ENCODE results near the gene GNRH2.
"Not testable (repeated sequence)": the region's sequence is repeated elsewhere in the genome, so short reads cannot be mapped to it uniquely, and the experiment has no call there.

GNRH2 gene

DNA sequence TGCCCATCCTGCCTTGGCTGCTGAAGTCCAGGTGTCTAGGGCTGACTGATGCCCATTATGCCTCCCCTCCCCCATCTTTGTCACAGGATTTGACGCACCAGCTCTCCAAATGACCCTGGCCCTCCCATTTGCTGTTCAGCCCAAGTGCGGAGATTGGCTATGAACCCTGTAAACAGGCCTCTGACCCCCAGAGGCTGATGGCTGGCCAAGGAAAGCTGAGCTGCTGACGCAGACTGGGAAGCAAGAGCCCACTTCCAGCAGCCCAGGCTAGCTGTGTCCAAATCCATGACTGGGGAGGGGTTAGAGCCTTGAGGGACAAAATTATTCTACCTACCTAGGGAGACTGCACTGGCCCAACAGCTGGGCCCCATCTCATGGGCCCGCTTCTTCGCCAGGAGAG lies 797 bp upstream of the GNRH2 start:
- DNase-seq = no peak

DNA sequence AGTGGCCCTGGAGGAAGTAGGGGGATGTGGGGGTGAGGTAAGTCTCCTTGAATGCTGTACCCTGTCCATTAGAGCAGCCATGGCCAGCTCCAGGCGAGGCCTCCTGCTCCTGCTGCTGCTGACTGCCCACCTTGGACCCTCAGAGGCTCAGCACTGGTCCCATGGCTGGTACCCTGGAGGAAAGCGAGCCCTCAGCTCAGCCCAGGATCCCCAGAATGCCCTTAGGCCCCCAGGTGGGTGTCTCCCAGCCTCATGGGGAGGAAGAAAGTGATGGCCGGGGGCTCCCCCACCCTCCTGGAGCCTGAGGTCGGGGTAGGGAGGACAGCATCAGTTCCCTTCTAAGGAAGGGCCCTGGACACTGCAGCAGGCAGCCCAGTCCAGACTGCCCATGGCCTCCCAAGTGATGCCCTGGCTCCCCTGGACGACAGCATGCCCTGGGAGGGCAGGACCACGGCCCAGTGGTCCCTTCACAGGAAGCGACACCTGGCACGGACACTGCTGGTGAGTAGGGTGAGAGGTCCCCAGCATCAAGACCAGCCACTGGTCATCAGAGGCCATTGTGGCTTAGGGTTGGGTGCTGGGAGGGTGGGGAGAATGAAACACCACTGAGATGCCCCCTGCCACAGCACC lies 1.0 kb downstream of the GNRH2 start:
- DNase-seq = no peak

DNA sequence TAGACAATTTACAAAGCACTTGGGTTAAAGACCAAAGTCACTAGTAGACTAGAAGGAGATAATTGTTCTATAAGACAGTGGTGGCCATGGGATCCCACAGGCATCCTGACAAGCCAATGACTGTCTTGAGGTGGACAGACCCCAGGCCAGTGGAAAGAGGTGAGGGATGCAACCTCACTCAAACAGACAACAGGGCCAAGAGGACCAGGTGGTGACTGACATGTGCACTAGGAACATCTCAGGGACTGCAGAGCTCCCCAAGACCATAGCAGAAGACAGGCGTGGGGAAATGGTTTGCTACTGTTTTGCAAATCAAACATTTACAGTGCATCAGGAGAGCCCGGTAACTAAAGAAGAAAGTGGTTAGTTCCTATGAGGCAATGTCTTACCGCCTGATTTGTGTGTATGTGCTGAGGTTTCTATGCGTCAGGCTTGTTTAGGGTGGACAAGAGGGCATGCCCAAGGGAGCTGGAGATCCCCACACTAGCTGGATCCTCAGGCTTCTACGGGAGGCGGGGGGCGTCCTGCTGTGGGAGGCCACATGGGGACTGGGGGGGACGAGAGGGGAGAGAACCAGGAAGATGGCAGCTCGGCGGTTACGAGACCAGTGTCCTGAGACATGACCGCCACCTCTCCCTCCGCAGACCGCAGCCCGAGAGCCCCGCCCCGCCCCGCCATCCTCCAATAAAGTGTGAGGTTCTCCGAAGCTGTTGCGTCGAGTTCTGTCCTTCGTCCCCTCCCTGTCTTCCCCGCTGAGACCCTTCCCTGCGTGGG lies 1.8 kb downstream of the GNRH2 start:
- peak; percentile 21 for DNase-seq

DNA sequence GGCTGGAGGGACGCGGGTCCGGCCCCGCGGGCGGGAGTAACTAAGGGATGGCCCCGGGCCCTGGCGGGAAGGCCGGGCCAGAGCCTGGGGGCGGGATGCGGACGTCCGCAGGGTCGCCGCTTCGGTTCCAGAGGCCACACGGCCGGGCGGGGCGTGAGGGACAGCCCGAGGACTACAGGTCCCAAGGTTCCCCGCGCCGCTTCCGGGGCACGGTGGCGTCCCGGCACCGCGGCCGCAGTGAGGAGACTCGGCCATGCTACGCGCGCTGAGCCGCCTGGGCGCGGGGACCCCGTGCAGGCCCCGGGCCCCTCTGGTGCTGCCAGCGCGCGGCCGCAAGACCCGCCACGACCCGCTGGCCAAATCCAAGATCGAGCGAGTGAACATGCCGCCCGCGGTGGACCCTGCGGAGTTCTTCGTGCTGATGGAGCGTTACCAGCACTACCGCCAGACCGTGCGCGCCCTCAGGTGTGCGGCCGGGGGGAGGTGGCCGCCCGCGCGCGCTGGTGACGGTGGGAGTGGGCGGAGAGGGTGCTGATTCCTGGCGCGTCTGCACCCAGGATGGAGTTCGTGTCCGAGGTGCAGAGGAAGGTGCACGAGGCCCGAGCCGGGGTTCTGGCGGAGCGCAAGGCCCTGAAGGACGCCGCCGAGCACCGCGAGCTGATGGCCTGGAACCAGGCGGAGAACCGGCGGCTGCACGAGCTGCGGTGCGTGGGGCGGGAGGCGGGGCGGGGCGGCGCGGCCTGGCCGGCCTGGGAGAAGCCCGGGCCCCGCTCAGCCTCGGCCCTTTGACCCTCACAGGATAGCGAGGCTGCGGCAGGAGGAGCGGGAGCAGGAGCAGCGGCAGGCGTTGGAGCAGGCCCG lies 2.6 kb downstream of the GNRH2 start, which contains the start of gene MRPS26:
TSS of gene MRPS26 (plus strand) at position 237 of the 861 bp plus-strand sequence. CDS start at position 254, 17 bp downstream.
- peak; percentile 71 for DNase-seq

DNA sequence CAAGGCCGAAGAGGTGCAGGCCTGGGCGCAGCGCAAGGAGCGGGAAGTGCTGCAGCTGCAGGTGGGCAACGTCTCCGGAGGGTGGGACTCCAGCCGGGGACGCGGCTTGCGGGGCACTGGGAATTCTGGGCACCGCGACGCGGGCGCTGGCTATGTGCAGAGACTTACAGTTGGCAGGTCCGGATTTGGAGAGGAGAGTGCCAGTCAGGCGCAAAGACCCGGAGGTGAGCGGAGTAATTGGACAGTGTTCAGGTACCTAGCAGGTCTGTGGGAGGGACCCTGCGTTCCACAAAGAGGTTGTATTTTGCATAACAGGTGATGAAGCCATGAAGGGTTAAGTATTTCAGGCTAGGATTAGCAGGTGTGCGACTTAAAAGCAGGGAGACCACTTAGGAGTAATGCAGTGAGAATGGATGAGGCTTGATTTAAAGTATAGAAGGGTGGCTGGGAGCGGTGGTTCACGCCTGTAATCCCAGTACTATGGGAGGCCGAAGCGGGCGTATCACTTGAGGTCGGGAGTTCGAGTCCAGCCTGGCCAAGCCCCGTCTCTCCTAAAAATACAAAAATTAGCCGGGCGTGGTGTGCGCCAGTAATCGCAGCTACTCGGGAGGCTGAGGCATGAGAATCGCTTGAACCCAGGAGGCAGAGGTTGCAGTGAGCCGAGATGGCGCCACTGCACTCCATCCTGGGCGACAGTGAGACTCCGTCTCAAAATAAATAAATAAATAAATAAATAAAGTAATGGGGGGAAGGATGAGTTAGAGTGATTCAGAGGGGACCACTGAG lies 3.4 kb downstream of the GNRH2 start:
- DNase-seq = no peak

DNA sequence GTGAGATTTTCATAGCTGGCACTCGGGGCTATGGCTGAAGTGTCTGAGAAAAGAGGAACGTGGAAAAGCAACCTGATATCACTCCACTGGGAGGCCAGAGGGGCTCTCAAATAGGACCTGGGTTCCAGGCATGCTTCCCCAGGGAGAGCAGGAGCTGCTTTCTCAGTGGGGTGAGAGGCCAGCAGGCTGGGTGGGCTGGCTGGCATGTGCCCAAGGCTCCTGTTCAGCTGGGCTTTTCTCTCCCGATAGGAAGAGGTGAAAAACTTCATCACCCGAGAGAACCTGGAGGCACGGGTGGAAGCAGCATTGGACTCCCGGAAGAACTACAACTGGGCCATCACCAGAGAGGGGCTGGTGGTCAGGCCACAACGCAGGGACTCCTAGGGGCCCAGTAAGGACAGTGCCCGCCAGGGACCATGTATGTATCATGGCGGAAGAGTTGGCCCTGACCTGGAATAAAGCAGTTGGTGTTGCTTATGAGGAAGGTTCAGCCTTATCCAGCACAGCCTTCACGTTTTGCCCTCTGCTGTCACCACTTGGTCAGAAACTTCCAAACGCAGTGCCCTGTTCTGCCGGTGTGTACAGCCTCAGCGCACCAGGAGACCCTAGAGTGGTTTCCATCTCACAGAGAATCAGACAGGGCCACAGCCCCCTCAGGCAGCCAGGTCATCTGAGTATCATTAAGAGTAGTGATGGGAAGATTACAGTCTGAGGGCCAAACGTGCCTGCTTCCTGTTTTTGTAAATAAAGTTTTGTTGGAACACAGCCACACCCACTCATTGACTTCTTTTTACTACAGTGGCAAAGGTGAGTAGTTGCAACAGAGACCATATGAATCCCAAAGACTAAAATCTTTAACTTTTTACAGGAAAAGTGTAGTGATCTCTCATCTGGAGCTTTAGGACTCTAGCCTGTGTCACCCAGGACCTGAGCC lies 4.3 kb downstream of the GNRH2 start:
- DNase-seq = no peak

DNA sequence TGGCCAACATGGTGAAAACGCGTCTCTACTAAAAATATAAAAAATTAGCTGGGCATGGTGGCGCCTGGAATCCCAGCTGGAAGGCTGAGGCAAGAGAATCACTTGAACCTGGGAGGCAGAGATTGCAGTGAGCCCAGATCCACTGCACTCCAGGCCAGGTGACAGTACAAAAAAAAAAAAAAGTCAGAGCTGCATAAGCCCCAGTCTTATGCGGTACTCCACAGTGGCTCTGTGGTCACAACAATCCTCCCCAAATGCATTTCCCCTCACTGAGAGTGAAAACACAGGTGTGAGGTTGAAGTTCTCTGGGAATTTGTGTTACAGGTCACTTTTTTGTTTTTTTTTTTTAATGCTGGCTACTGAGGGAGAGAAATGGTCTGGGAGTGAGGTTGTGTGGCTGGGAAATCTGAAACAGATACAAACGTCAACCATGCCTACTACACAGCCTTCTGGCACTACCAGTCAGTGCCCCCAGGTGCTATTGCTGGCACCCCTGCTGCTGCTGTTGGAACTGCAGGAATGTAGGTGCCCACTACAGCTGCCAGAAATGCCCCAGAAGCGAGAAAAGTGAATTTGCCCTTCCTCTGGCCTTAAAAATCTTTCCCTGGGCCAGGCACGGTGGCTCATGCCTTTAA lies 8.1 kb downstream of the GNRH2 start:
- DNase-seq = no peak

DNA sequence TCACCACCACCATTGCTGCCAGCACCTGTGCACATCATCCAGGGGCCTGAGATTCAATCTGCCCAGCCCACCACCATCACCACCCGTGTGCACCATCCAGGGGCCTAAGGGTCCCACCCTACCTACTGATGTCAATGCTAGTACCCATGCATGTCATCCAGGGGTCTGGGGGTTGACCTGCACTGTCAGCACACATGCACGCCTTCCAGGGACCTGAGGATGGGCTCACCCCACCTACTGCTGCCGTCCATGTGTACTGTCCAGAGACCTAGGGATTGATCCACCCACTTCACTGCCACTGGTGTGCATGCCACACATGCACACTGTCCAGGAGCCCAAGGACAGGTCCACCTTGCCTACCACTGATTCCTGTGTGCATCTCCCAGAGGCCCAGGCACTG lies 16.1 kb downstream of the GNRH2 start:
- DNase-seq = no peak

DNA sequence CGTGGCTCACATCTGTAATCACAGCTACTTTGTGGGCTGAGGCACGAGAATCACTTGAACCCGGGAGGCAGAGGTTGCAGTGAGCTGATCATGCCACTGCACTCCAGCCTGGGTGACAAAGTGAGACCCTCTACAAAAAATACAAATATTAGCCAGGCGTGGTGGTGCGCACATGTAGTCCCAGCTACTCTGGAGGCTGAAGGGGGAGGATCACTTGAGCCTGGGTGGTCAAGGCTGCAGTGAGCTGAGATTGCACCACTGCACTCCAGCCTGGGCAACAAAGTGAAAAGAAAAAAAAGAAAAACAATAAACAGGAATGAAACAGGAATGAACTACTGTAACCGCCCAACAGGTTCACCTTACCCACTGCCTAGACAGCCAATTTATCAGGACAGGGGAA lies 20.7 kb downstream of the GNRH2 start:
- DNase-seq = not testable (repeated sequence)

DNA sequence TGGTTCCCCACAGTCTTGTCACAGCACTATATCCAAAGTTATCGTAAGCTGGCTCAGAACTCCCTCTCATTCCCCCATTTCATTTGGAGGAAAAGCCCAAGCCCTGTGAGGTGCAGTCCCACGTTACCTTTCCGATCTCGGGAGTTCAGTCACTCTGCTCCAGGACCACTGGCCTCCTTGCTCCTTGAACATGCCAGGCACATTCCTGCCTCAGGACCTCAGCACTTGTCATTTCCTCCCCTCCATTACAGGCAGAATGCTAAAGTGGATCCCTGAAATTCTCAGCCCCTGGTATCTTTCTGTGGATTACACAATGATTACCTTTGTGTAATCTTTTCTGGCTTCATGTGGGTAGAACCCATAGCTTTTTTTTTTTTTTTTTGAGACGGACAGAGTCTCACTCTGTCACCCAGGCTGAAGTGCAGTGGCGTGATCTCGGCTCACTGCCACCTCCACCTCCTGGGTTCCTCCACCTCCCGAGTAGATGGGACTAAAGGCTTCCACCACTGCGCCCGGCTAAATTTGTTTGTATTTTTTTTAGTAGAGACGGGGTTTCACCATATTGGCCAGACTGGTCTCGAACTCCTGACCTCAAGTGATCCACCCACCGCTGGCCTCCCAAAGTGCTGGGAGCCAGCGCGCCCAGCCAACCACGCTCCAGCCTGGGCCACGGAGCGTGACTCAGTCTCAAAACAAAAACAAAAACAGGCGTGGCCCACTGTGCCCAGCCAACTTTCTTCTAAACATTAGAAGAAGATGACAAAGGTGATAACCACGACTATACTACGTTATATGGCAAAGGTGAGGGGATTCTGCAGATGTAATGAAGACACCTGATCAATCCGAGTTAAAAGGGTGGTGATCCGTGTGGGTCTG lies 24.0 kb downstream of the GNRH2 start:
- DNase-seq = no peak

DNA sequence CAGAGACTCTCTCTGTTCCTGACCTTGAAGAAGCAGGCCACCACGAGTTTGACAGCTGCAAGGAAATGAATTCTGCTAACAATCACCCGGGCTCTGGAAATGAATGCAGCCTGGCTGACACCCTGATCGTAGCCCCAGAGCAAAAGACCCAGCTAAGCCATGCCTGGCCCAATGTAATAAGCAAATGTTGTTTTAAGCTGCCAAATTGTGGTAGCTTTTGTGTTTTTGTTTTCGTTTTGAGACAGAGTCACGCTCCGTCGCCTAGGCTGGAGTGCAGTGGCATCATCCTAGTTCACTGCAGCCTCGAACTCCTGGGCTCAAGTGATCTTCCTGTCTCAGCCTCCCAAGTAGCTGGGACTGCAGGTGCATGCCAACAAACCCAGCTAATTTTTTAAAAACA lies 24.7 kb downstream of the GNRH2 start:
- DNase-seq = no peak

DNA sequence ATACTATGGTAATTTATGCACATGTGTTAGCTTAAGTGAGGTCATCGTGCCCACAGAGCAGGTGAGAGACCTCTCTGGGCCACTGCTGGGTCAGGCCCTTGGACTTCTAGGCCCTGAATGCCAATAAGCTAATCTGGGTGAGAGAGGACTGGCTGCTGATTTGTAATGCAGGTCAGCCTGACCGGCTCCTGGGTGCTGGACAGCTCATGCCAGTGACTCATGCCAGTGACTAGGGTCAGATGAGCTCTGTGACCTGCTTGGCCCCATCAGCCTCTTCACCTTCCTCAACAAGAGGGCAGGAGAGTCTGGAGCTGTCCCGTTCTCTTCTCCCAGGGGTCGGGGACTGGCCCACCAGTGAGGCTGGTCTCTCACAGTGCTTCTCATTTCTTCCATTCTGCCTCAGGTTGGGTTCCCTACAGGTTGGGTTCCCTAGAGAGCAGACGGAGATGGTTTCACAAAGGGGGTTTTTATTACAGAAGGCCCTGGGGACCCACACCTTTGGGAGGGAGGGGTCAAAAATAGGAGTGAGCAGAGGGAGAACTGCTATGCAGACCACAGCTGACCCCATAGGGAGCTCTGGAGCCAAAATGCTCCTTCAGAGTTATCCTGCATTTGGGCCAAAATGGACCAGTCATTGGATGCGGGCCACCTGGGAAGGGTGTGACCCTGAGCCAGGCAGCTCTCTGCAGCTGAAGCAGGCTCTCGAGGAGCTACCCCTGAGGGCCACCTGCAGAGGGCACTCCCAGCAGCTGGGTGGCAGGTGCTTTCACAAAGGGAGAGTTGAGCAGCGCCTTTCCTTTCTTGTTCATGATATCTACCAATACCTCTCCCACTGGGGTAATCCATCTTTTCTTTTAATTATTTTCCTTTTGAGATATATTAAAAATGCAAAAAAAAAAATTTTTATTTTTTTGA lies 25.8 kb downstream of the GNRH2 start:
- DNase-seq = no peak

DNA sequence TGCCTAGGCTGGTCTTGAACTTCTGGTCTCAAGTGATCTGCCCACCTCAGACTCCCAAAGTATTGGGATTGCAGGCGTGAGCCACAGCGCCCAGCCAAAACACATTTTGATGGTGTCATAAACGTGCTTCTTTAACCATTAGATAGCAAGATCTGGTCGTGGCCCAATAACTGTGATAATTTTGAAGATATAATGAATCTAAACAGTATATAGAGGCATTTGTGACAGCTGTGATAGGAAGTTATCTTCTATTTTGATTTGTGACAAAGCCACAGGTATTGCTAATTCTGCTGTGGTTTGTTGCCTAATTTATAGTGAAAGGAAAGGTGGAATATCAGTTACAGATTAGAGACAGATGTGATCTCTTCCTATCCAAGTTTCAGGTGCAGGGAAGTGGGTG lies 27.3 kb downstream of the GNRH2 start:
- no peak for DNase-seq

DNA sequence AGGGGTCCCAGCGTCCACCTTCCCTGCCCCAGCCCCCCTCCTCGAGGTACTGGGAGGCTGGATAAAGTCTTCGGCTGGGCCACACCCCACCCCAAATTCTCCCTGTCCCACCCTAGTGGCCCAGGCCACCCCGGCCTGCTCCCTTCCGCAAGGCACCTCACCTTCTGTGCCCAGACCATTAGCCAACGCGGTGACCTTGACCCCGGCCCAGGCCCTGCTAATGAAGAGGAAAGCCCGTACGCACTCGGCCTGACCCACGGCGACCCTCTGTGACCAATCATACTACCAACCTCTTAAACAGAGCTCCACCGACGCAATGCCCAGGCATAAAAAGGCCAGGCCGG lies 27.8 kb downstream of the GNRH2 start:
- no peak for DNase-seq

DNA sequence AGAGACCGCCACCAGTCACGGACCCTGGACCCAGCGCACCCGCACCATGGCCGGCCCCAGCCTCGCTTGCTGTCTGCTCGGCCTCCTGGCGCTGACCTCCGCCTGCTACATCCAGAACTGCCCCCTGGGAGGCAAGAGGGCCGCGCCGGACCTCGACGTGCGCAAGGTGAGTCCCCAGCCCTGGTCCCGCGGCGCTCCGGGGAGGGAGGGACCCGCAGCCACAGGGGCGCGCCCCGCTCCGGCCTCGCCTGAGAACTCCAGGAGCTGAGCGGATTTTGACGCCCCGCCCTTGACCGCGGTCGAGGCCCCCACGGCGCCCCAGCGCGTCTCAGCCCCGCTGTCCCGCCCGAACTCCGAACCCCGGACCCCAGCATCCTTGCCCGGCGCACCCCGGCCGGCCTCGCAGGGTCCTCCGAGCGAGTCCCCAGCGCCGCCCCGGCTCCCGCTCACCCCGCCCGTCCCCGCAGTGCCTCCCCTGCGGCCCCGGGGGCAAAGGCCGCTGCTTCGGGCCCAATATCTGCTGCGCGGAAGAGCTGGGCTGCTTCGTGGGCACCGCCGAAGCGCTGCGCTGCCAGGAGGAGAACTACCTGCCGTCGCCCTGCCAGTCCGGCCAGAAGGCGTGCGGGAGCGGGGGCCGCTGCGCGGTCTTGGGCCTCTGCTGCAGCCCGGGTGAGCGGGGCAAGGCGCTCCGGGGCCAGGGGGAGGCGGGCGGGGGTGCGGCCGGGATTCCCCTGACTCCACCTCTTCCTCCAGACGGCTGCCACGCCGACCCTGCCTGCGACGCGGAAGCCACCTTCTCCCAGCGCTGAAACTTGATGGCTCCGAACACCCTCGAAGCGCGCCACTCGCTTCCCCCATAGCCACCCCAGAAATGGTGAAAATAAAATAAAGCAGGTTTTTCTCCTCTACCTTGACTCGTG lies 28.4 kb downstream of the GNRH2 start, which contains the start of gene OXT:
TSS of gene OXT (plus strand) at position 11 of the 920 bp plus-strand sequence. CDS start at position 47, 36 bp downstream.
- peak; percentile 70 for DNase-seq

DNA sequence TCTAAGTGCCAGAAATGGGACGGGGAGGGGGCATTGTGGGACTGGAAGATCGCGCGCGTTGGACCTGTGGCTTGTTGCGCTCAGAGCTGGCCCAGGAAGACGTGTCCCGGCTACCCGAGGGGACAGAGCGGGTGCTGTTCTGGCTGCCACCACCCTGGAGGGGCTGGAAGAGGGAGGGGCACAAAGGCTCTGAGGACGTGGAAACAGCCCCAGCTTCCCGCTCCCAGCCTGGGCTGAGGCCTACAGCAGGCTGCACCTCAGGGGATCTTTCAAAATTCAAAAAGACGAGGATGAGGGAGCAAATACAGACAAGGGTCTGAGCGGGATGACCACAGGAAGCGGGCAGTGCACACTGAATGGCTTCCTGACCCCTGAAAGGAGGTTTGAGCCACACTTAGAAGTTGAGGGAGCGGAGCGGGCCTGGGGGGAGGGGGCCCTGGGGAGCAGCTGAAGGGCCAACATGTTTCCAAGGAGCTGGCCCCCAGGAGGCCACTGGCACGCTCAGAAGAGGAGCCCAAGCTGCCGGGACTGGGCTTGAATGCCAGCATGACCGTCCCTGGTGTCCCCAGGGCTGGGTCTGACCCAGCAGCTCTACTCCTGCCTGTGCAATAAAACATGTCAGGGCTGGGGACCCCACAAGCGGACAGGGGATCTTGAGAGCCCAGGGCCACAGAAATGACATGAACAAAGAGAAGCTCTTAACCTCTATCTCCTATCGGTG lies 29.3 kb downstream of the GNRH2 start:
- DNase-seq = no peak

DNA sequence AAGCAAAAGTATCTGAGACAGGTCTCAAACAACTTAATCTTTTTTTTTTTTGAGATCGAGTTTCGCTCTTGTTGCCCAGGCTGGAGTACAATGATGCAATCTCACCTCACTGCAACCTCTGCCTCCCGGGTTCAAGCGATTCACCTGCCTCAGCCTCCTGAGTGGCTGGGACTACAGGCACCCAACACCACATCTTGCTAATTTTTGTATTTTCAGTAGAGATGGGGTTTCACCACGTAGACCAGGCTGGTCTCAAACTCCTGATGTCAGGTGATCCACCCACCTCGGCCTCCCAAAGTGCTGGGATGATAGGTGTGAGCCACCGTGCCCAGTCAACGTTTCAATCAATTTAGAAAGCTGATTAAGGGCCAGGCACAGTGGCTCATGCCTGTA lies 29.8 kb downstream of the GNRH2 start:
- not testable (repeated sequence) for DNase-seq
